Measurements from ENCODE around the gene CAMK1D. TPM values are rescaled to one million over a fixed set of nuclear protein-coding genes. Genes with fewer than 3 reads are reported as not detected.
A peak's percentile ranks its signal among the peaks of the same experiment; 100 is the strongest.

Gene CAMK1D
- total and polyA plus RNA-seq, 2 experiments from 2014 or later: 4.6 to 7.2 TPM

DNA sequence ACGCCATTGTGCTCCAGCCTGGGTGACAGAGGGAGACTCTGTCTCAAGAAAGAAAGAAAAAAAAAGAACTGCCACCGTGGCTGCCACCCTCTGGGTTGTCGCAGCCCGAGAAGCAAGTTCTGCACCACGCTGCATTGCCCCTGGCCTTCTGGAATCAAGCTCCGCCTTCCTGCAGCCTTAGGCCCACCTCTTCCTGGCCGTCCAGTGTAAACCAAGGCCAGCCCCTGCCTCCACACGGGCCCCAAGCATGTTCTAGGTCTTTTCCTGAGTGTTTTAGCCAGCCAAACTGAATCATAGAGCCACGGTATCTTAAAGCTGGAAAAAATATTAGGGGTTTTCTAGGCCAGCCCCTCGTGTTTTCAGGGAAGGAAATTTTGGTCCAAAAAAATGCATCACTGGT is 463.2 kb downstream of the CAMK1D start:
- Mint-ChIP-seq H3K9me3 (no peaks in the 10 kb centered on the region; the same call in 2 of the 3 replicates), H3K4me1 (no peaks in the 10 kb centered on the region; the same call in 2 of the 3 replicates), H3K27me3 (ENCODE audit: insufficient read depth, low read depth, poor library complexity) (peaks cover 5% of the 10 kb centered on the region), H3K27ac (no peak overlapping the region), H3K4me3 (no peak overlapping the region), H3K36me3 (ENCODE audit: low read depth) (peaks cover 9% of the 10 kb centered on the region; the same call in 2 of the 3 replicates)
- ATAC-seq: peak; percentile 76
- no peak overlapping the region for H3K27ac ChIP-seq (ENCODE audit: low read depth)
- TF ChIP-seq POLR2AphosphoS5 (IDR thresholded peaks at IDR 0.05; ENCODE audit: low read depth) (no peak), STAT1 (IDR thresholded peaks at IDR 0.05; ENCODE audit: unreplicated experiment) (no peak), ZNF331 (CRISPR knock-in tag; IDR thresholded peaks at IDR 0.05; ENCODE audit: low read depth) (no peak), ZNF114 (CRISPR knock-in tag; IDR thresholded peaks at IDR 0.05) (no peak)
- H3K4me1 ChIP-seq (ENCODE audit: insufficient read depth): 0 out of 2 replicates have a peak, but pooled peaks cover 3% of the 10 kb centered on the region
- H3K9me2 ChIP-seq (ENCODE audit: insufficient read depth): no peaks in the 10 kb centered on the region
- H3K4me3 ChIP-seq: no peak overlapping the region
- peak; percentile 14 for DNase-seq (ENCODE audit: low spot score)
- H3F3A ChIP-seq (replicated peaks; ENCODE audit: low read depth): no peaks in the 10 kb centered on the region
- H3K79me2 ChIP-seq (replicated peaks; ENCODE audit: insufficient read depth): no peaks in the 10 kb centered on the region
- H3K4me2 ChIP-seq: no peak overlapping the region
- H2AFZ ChIP-seq: no peak overlapping the region
- H3K36me3 ChIP-seq (ENCODE audit: insufficient read depth): no peaks in the 10 kb centered on the region; the same call in 1 of the 2 replicates
- no peaks in the 10 kb centered on the region for H4K20me1 ChIP-seq (replicated peaks; ENCODE audit: insufficient read depth)
- no peaks in the 10 kb centered on the region for H3K27me3 ChIP-seq (ENCODE audit: insufficient read depth)

GRCh38 chr10:12814166-12814565 is 464.8 kb downstream of the CAMK1D start:
- H3K27me3 ChIP-seq (ENCODE audit: insufficient read depth): no peaks in the 10 kb centered on the region
- H3K9me2 ChIP-seq (ENCODE audit: insufficient read depth): no peaks in the 10 kb centered on the region
- H3K4me3 Mint-ChIP-seq: no peak overlapping the region
- no peaks in the 10 kb centered on the region for H4K20me1 ChIP-seq (replicated peaks; ENCODE audit: insufficient read depth)
- no peak for DNase-seq (ENCODE audit: low spot score)
- H3K4me1 Mint-ChIP-seq: peaks cover 6% of the 10 kb centered on the region
- no peaks in the 10 kb centered on the region for H3K79me2 ChIP-seq (replicated peaks; ENCODE audit: insufficient read depth)
- H3K9me3 Mint-ChIP-seq: no peaks in the 10 kb centered on the region; the same call in 2 of the 3 replicates
- H3K27ac ChIP-seq (ENCODE audit: low read depth): no peak overlapping the region
- H2AFZ ChIP-seq: no peak overlapping the region
- H3K4me2 ChIP-seq: no peak overlapping the region
- H3K27ac Mint-ChIP-seq: no peak overlapping the region
- H3F3A ChIP-seq (replicated peaks; ENCODE audit: low read depth): no peaks in the 10 kb centered on the region
- ATAC-seq: no peak
- no peak overlapping the region for H3K4me3 ChIP-seq
- H3K36me3 ChIP-seq (ENCODE audit: insufficient read depth): no peaks in the 10 kb centered on the region; the same call in 1 of the 2 replicates
- H3K36me3 Mint-ChIP-seq (ENCODE audit: low read depth): peaks cover 9% of the 10 kb centered on the region; the same call in 2 of the 3 replicates
- TF ChIP-seq ZNF331 (CRISPR knock-in tag; IDR thresholded peaks at IDR 0.05; ENCODE audit: low read depth) (no peak), STAT1 (IDR thresholded peaks at IDR 0.05; ENCODE audit: unreplicated experiment) (no peak), JUNB (IDR thresholded peaks at IDR 0.05; ENCODE audit: unreplicated experiment) (no peak), ETS1 (IDR thresholded peaks at IDR 0.05) (no peak), ZNF462 (CRISPR knock-in tag; IDR thresholded peaks at IDR 0.05) (no peak), NANOG (IDR thresholded peaks at IDR 0.05; ENCODE audit: borderline replicate concordance) (no peak), REST (IDR thresholded peaks at IDR 0.05; ENCODE audit: unreplicated experiment) (no peak), EZH2 (IDR thresholded peaks at IDR 0.05; ENCODE audit: low read depth, unreplicated experiment) (no peak), ZNF114 (CRISPR knock-in tag; IDR thresholded peaks at IDR 0.05) (no peak)
- peaks cover 5% of the 10 kb centered on the region for H3K27me3 Mint-ChIP-seq (ENCODE audit: insufficient read depth, low read depth, poor library complexity)
- H3K4me1 ChIP-seq (ENCODE audit: insufficient read depth): 0 out of 2 replicates have a peak, but pooled peaks cover 3% of the 10 kb centered on the region
